ENCODE data around the gene NFIB.
A peak's percentile ranks its signal among the peaks of the same experiment; 100 is the strongest.

The NFIB gene

GRCh38 chr9:14185016-14185415, 128.9 kb downstream of the NFIB start:
- DNase-seq (ENCODE audit: low spot score), result no peak

DNA sequence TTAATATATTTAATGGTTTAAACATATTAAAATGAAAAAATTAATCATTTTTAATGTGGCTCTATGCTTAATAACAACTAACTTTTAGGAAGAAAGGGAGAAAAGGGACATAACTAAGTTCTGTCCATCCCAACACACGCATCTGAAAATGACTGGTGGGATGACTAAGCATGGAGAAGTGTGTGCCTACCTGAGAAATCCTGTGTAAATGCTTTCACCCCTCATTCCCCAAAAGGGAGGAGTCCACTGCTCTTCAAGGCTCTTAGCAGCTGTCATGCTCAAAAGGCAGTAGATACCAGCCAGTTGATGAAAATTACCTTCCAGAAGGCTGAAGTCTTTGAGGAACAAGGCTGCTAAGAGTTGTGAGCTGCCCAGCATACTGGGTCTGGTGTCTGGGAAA, 130.9 kb downstream of the NFIB start:
- no peak for DNase-seq (ENCODE audit: low spot score)

DNA sequence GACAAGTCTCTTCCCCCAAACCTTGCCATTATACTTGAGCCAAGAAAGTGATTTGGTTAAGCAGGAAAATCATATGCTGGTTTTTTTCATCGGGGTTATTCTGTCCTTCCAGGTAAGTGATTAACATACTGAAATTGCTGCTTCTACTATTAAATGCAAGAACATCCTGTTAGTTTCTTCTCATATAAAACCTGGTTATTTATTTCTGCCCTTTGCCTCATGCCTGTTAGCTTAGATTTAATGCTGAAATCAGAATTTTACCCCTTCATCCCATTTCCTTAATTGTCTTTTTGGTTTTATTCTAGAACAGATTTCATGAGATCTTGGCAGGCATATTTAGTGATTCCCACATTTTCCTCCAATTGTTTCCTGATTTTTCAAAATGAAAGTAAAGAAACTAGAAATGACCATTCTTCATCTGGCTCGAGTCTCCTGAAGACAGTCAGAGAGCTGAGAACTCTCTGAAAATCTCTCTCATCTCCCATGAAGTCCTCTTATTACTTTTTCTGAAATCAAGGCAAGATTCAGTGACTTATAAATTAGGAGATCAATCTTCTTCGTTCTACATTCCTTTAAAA, 132.9 kb downstream of the NFIB start:
- no peak for DNase-seq (ENCODE audit: low spot score)

GRCh38 chr9:14180093-14180959, 133.6 kb downstream of the NFIB start:
- no peak for DNase-seq (ENCODE audit: low spot score)

- DNase-seq (ENCODE audit: low spot score), result no peak
These were observed 134.5 kb downstream of the NFIB start for GRCh38 chr9:14179449-14179848.

DNA sequence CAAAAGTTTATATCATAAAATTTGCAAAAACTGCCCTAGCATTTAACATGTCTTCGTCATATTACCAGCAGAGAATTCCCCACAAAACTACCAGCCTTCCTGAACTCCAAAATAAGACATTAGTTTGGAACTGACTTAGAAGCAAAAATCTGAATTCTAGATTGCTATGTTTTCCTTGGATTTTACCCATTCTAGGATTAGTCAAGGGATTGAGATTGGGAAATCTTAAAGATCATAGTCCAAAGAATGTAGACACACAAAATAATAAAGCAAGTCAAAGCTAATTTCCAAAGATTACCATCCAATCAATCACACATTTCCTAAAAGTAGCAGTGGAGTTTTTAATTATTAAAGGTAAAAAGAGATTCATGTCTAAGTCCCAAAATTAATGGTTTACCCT, 138.2 kb downstream of the NFIB start:
- DNase-seq (ENCODE audit: low spot score), result no peak

DNA sequence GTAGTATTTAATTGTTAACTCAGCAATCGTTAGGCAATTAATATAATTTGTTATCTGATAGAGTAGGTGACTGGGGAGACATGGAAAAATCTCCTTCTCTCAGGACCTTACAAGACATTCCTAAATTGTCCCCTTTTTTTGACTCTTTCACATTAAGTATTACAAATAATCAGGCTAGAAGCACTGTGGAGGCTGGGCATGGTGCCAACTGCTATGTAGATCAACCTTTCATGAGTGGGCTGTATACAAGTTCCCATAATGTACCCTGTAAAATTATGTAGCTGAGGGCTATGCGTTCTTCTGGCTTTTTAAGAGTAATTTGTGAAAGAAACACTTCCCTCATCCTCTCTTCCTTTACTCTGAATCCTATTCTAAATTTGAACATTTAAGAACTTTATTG, 140.2 kb downstream of the NFIB start:
- no peak for DNase-seq (ENCODE audit: low spot score)

DNA sequence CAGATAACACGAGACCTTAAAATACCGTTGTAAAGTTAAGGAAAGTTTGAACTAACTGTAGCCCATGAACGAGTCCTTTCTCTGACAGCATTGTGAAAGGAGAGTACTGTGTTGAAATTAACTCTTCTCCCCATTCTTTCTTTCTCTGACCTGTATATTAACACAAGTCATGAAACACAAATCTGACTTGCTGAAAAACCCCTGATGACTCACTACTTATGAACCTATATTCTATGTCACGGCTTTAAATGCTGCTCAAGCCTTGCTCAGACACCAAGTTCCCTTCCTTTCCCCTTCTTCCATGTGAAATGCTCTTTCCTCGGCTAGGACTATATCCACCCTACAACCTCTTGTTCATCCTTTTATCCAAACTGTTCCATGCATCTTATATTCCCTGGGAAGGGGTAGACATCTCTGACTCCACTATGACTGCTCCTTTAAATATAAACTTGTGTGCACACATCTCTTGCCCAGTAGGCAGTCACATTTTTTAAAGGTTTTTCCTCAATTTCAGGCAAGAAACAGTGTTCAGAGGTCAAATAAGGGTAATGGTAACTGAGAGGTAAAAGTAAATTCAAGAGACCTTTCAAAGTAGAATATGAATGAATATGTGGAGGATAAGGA, 142.9 kb downstream of the NFIB start:
- no peak for DNase-seq (ENCODE audit: low spot score)

DNA sequence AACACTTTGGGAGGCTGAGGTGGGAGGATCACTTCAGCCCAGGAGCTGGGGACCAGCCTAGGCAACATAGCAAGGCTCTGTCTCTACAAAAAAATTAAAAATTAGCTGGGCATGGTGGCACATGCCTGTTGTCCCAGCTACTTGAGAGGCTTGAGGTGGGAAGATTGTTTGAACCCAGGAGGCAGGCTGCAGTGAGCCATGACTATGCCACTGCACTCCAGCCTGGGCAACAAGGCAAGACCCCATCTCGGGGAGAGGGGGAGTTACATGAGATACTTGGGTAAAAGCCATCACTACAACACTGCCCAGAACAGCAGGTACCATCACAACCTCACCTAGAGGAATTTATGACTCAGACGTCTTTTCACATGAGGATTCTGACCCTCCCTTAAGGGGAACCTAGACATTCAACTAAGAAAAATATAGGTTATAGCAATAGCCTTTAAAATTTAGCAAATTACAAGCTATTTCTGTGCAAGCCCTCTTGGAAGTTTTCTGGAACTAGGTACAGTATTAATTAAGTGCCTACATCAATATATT, 143.5 kb downstream of the NFIB start:
- no peak for DNase-seq (ENCODE audit: low spot score)

GRCh38 chr9:14168381-14168780, 145.6 kb downstream of the NFIB start:
- DNase-seq (ENCODE audit: low spot score), result no peak

DNA sequence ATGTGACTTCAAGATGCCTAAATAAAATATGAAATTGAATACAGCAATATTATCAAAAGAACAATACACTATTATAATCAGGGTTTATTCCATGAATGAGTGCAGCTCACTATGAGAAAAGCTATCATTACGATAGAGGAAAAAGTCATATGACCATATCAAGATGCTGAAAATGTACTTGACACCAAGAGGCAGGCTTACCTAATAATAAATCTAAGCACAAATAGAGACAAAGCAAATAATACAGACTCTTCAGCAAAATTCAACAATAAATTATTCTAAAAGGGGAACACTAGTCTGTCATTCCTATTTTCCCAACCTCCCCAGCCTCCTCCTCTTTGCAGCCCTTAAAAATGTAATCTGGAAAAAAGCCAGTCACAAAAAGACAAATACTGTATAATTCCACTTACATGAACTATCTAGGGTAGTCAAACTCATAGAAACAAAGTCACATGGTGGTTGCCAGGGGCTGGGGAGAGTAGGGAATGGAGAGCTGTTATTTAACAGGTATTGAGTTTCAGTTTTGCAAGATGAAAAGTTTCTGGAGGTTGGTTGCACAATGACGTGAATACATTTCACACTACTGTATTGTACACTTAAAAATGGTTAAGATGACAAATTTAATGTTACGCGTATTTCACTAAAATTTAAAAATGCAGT, 148.4 kb downstream of the NFIB start:
- DNase-seq (ENCODE audit: low spot score), result no peak

DNA sequence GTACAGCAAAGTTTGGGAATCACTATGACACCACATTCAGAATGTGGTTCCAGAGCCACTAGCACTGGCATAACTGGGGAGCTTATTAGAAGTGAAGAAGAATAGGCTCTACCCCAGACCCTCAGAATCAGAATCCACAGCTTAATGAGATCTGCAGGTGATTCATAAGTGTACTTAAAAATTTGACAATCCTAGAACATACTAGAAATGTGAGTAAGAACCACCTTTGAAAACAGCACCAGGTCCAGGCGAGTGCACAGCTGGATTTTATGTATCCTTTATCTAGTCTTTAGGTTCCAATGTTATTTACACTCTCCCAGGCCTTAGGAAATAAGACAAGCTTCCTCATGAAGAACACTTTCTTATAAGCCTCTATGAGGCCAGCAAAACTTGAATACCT, 149.0 kb downstream of the NFIB start:
- DNase-seq (ENCODE audit: low spot score), result no peak

DNA sequence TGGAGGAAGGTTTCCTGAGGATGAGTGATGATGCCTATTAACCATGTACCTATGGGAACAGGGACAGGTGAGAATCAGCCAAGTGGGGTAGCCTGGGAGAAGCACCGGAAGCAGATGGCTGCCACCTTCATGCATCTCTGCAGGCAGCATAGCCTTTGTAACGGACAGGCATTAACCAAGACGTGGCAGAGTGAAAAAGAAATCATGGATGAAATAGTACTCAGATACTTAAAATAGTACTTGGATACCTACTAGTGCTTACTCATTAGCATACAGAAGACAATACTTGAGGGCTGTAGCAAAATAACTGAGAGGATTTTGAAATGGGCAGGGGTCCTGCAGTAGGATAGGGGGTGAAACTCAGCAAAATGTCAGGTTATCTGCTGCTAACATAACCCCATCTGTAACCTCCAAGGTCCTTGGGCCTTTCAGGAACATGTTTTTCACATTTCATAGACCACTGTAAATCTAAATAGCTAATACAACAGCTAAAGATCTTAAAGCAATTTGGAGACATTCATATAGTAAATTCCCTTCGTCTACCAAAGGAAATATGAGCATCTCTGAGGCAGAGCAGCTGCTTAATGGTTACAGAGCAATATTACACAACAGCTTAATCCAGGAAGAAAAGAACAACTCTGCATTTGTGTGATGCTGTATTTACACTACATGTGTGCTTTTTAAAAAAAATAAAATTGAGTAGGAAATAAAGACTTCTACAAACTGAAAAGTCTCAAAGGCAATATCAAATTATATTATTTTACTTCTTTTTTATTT, 154.3 kb downstream of the NFIB start:
- no peak for DNase-seq (ENCODE audit: low spot score)

- DNase-seq (ENCODE audit: low spot score), result peak; percentile 21
These were observed 155.0 kb downstream of the NFIB start for GRCh38 chr9:14158916-14159315.

GRCh38 chr9:14158136-14158813, 155.7 kb downstream of the NFIB start:
- DNase-seq (ENCODE audit: low spot score), result no peak

DNA sequence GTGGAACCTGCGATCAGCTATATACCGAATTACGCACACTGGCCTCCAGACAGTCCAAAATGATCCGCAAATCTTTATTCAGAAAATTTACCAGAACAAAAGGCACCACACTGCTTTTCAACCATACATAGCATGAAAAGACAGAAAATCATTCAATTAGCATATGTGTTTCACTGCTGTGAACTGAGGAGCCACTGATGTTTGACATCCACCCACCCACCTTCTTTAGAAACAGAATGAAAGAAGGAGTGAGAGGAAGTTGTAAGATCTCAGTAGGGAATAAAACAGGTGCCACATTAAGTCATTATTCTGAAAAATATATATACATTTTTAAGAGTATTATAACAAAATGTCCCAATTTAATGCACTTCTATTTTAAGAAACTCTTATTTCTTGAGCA, 156.8 kb downstream of the NFIB start:
- no peak for DNase-seq (ENCODE audit: low spot score)

- no peak for DNase-seq (ENCODE audit: low spot score)
These were observed 157.9 kb downstream of the NFIB start for GRCh38 chr9:14156046-14156445.

- no peak for DNase-seq (ENCODE audit: low spot score)
These were observed 158.7 kb downstream of the NFIB start for GRCh38 chr9:14155237-14155636.

- no peak for DNase-seq (ENCODE audit: low spot score)
These were observed 160.6 kb downstream of the NFIB start for GRCh38 chr9:14153310-14153720.

DNA sequence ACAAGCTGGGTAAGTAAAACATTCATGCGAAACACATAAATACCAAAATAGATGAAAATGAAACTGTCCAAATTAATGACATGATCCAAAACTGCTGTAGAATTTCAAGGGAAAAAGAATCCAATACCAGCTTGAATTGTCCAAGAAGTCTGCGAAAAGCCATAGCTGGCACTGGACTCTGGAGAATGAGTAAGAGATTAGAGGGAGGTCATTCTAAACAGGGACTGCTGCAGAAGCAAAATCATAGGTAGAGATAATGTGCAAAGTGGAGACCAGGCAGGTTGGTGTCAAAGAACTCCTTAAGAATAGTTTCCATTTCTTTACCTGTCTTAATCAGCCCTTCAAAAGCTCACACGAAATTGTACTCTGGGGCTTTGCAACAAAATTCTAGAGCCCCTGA, 162.5 kb downstream of the NFIB start:
- no peak for DNase-seq (ENCODE audit: low spot score)

- DNase-seq (ENCODE audit: low spot score), result no peak
These were observed 165.3 kb downstream of the NFIB start for GRCh38 chr9:14148501-14149103.
